Stimulated activated CD8-positive, alpha-beta memory T cell treated with anti-CD3 and anti-CD28 coated beads, Interleukin-12 subunit alpha, Interleukin-12 subunit beta, amount 100 ng/mL, for 4 hours (primary cell): Measurements from ENCODE around the gene TNP2.
"Not testable (repeated sequence)": the region's sequence is repeated elsewhere in the genome, so short reads cannot be mapped to it uniquely, and the experiment has no call there.

Experiments used
- DNase-seq: peaks from one replicate; pipeline ENCODE4 v3.0.0-alpha.2; 2020; ENCODE audit warnings: low read depth

Gene TNP2

DNA sequence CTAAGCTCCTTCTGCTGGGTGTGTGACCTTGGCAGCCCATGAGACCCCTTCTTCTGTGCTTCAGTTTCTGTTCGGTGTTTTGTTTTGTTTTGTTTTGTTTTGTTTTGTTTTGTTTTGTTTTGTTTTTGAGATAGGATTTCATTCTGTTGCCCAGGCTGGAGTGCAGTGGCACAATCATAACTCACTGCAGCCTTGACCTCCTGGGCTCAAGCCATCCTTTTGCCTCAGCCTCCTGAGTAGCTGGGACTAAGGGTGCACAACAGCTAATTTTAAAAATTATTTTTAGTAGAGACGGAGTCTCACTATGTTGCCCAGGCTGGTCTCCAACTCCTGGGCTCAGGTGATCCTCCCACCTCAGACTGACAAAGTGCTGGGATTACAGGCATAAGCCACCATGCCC, 48.6 kb downstream of the TNP2 start:
- not testable (repeated sequence) for DNase-seq

DNA sequence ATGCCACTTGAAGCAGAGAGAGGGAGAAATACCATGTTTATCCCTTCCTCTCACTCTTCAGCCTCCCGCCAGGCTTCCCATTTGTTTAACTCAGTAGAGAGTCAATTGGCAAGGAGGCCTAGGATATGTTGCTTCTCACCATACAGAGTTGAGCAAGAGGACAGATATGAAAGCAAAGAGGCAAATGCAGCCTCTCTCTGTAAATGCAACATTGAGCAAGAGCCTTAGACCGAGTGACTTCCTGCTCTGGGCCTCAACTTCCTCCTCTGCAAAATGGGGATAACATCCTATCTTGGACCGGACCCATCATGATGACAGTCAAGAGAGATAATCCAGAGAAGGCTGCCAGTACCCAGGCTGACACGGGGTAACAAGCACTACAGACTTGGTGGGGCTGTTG, 49.9 kb downstream of the TNP2 start:
- no peak for DNase-seq

DNA sequence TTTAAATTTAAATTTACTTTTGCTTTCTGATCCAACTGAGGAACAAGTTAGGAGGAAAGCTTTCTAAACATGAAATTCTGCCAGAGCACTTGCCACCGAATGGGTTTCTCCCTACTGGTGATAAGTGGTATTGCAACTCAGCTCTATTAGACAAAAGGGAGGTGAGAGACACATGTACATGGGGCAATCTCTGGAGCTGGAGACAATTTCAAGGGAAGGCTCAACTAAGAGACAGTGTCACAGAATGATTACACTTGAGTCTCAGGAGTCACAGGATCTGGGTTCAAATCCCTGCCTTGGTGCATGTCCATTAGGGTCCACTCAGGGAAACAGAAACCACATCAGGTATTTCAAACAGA, 50.5 kb downstream of the TNP2 start:
- no peak for DNase-seq
